Mucosa of descending colon (tissue), 3 donors: Measurements from ENCODE around the gene ARSA. TPM values are rescaled to one million over a fixed set of nuclear protein-coding genes. Genes with fewer than 3 reads are reported as not detected.
A peak's percentile ranks its signal among the peaks of the same experiment; 100 is the strongest.
"Not testable (repeated sequence)": the region's sequence is repeated elsewhere in the genome, so short reads cannot be mapped to it uniquely, and the experiment has no call there.

Experiments used
- ATAC-seq: fragments of 200-7000 bp; cut with Tn5 transposase; one replicate; pipeline ENCODE4 v1.9.1; 2020; ENCODE audit warnings: mild to moderate bottlenecking, moderate library complexity
- DNase-seq, 3 donors: peaks; one replicate each; pipeline ENCODE4 v3.0.0-alpha.2; 2020
- H3K36me3 ChIP-seq: fragments of 200-600 bp; one replicate; pipeline ENCODE4 v1.8.0; 2021; ENCODE audit warnings: low read depth, mild to moderate bottlenecking
- H3K4me1 ChIP-seq: fragments of 200-600 bp; one replicate; pipeline ENCODE4 v1.8.0; 2021; ENCODE audit warnings: low read depth, mild to moderate bottlenecking
- H3K4me3 ChIP-seq: fragments of 200-600 bp; one replicate; pipeline ENCODE4 v1.8.0; 2021; ENCODE audit warnings: mild to moderate bottlenecking
- H3K9me3 ChIP-seq: fragments of 200-600 bp; one replicate; pipeline ENCODE4 v1.8.0; 2021; ENCODE audit warnings: mild to moderate bottlenecking
- CTCF ChIP-seq: fragments of 200-600 bp; IDR thresholded peaks from one replicate; pipeline ENCODE4 v1.8.0; 2022; ENCODE audit warnings: antibody characterized with exemption, mild to moderate bottlenecking
- intact Hi-C, 2 donors: fragments of 100-400 bp; cut with DNase I in 1 of 2; cut with micrococcal nuclease in 1 of 2; formaldehyde crosslinking; loops; one replicate each; pipeline versions ENCODE4 v1.11.0 to v1.11.1; 2022; cut with DNase I, micrococcal nuclease
- total RNA-seq, 3 donors: library from RNA; stranded (reverse); fragmentation: NEBNext Ultra II Directional in 2 of 3; extraction: Animal tissue kit (Norgen Biotek cat#: 25700) in 2 of 3; gene quantifications; one replicate each; pipeline versions ENCODE4 v1.2.1 to v1.2.4, GENCODE V29; 2021 to 2023
- donor health status: DM: no; HTN: no; CAD: no; lungs with moderate emphysema.
- donor health status: DM: no; HTN: no; CAD: no.
- donor health status: DM: no; HTN: yes; CAD: no.

Gene ARSA
- total RNA-seq, 3 donors from 2014 or later: 64.6 to 87.9 (median 82.2) TPM

DNA sequence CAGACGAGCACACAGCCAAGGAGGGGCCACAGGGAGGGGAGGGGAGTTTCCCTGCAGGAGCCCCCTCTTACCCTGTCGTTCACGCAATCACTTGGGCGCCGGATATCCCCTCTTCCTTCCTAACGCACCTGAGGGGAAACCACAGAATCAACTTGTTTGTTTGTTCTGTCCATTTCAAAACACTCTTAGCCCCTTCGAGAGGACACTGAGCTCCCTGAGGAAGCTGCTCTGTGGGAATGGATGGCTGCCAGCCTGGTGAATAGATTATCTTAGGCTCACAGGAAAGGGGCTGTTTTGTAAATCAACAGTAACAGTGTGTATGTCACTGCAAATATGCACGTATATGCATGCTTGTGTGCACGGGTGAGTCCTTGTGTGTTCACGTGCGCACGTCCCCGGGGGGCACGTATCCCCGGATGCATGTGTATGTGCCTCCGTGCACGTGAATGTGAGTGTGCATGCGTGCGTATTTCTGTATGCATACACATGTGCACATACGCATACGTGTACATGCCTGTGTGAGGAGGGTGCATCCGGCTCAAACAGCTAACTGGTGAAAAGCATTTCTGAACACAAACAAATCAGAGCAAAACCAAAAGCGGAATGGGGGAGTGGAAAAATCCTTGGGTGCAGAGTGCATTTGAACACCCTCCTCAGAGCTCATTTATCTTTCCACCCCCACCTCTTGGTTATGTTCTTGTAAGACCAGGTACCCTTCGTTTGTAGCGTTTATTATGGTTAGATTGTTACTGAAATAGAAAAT is 7.2 kb downstream of the ARSA start:
- H3K36me3 ChIP-seq: no peaks in the 10 kb centered on the region
- no peaks in the 10 kb centered on the region for H3K9me3 ChIP-seq
- no peak overlapping the region for H3K4me3 ChIP-seq
- DNase-seq (peak; percentile 58 to 95 (median 77)), ATAC-seq (peak; percentile 10)
- peaks cover 18% of the 10 kb centered on the region for H3K4me1 ChIP-seq
- TF ChIP-seq CTCF: peak; percentile 43
- intact Hi-C loops: loop anchor here in 1 of 2 donors (5.0 kb wide), 1 partner anchor 93 kb away; the partner anchor contains the start of gene SCO2

GRCh38 chr22:50614296-50614695 is 13.7 kb downstream of the ARSA start:
- H3K4me1 ChIP-seq: peaks cover 10% of the 10 kb centered on the region
- ATAC-seq, H3K9me3 ChIP-seq, DNase-seq, H3K4me3 ChIP-seq, intact Hi-C loops, H3K36me3 ChIP-seq: not testable (repeated sequence)

- DNase-seq (peak; percentile 91 to 93 (median 91)), ATAC-seq (peak; percentile 96)
- H3K4me1 ChIP-seq: peaks cover 10% of the 10 kb centered on the region
- TF ChIP-seq CTCF: no peak
- H3K36me3 ChIP-seq: no peaks in the 10 kb centered on the region
- no peaks in the 10 kb centered on the region for H3K9me3 ChIP-seq
- intact Hi-C loops: no loop called here
- H3K4me3 ChIP-seq: no peak overlapping the region
These were observed 14.5 kb downstream of the ARSA start for GRCh38 chr22:50613291-50613981.

- no peaks in the 10 kb centered on the region for H3K36me3 ChIP-seq
- TF ChIP-seq CTCF: no peak
- intact Hi-C loops: no loop called here
- peak in 2 of 3 donors; percentile 53 to 70 for DNase-seq
- H3K9me3 ChIP-seq: no peaks in the 10 kb centered on the region
- no peak overlapping the region for H3K4me3 ChIP-seq
- H3K4me1 ChIP-seq: peaks cover 10% of the 10 kb centered on the region
- peak; percentile 86 for ATAC-seq
These were observed 15.3 kb downstream of the ARSA start for GRCh38 chr22:50612528-50613221.

GRCh38 chr22:50612168-50612527 is 15.8 kb downstream of the ARSA start:
- intact Hi-C loops: no loop called here
- Histone ChIP-seq H3K4me1 (peaks cover 10% of the 10 kb centered on the region), H3K4me3 (no peak overlapping the region), H3K9me3 (no peaks in the 10 kb centered on the region), H3K36me3 (no peaks in the 10 kb centered on the region)
- DNase-seq: no peak
- ATAC-seq: no peak
- TF ChIP-seq CTCF: no peak
